DND-41 (cell line): ENCODE data around the gene GPX5.

Experiments used
- ATAC-seq: fragments of 200-7000 bp; cut with Tn5 transposase; 3 replicates; pipeline ENCODE4 v1.9.1; 2021; ENCODE audit warnings: low read depth; ENCODE audit not compliant: insufficient read depth
- DNase-seq: peaks from one replicate; pipeline ENCODE4 v3.0.0-alpha.2; 2020
- H2AFZ ChIP-seq: 2 replicates; pipeline ENCODE4 v1.6.0; 2012; ENCODE audit warnings: low read depth, low read length
- H3K27ac ChIP-seq: 2 replicates; pipeline ENCODE4 v1.5.1; 2012; ENCODE audit warnings: low read length, inconsistent platforms
- H3K27me3 ChIP-seq: fragments of 200-600 bp; sonication (generic); 2 replicates; pipeline ENCODE4 v1.6.0; 2012; ENCODE audit warnings: low read length, mild to moderate bottlenecking, inconsistent platforms; ENCODE audit not compliant: insufficient read depth, poor library complexity
- H3K36me3 ChIP-seq: 2 replicates; pipeline ENCODE4 v1.5.1; 2012; ENCODE audit warnings: low read length, inconsistent platforms; ENCODE audit not compliant: insufficient read depth
- H3K4me1 ChIP-seq: 2 replicates; pipeline ENCODE4 v1.5.1; 2012; ENCODE audit warnings: mild to moderate bottlenecking, low read length; ENCODE audit not compliant: insufficient read depth
- H3K4me2 ChIP-seq: 2 replicates; pipeline ENCODE4 v1.6.0; 2012; ENCODE audit warnings: mild to moderate bottlenecking, moderate library complexity, low read length, inconsistent platforms; ENCODE audit not compliant: insufficient read depth
- H3K4me3 ChIP-seq, 2 experiments: fragments of 200-600 bp in 1 of 2; shearing (Covaris generic) in 1 of 2; 2 replicates each; pipeline ENCODE4 v1.5.1; 2012 to 2016; ENCODE audit warnings: inconsistent platforms in 2 of 2, low read length in 2 of 2, mild to moderate bottlenecking in 2 of 2, low read depth in 1 of 2, moderate library complexity in 1 of 2
- H3K79me2 ChIP-seq: 2 replicates; pipeline ENCODE4 v1.6.0; 2012; ENCODE audit warnings: low read length, inconsistent platforms; ENCODE audit not compliant: insufficient read depth
- H3K9ac ChIP-seq: 2 replicates; pipeline ENCODE4 v1.6.0; 2012; ENCODE audit warnings: low read depth, mild to moderate bottlenecking, inconsistent platforms, low read length, moderate library complexity
- H3K9me3 ChIP-seq: 2 replicates; pipeline ENCODE4 v1.5.1; 2012; ENCODE audit warnings: low read length, moderate library complexity, mild to moderate bottlenecking, inconsistent platforms; ENCODE audit not compliant: insufficient read depth, severe bottlenecking
- H4K20me1 ChIP-seq: 2 replicates; pipeline ENCODE4 v1.6.0; 2012; ENCODE audit warnings: low read length; ENCODE audit not compliant: insufficient read depth
- EZH2 ChIP-seq: IDR thresholded peaks from 3 replicates; pipeline ENCODE4 v1.6.1; 2012; ENCODE audit warnings: borderline replicate concordance, low read depth, mild to moderate bottlenecking, moderate library complexity, low read length, inconsistent platforms; ENCODE audit not compliant: severe bottlenecking
- TF ChIP-seq, protein P1 (sequence below): IDR thresholded peaks from 2 replicates; pipeline ENCODE4 v1.5.1; 2012; ENCODE audit warnings: borderline replicate concordance, low read length, moderate library complexity, mild to moderate bottlenecking; ENCODE audit not compliant: poor library complexity, severe bottlenecking; ENCODE audit errors: extremely low read depth

The GPX5 gene

DNA sequence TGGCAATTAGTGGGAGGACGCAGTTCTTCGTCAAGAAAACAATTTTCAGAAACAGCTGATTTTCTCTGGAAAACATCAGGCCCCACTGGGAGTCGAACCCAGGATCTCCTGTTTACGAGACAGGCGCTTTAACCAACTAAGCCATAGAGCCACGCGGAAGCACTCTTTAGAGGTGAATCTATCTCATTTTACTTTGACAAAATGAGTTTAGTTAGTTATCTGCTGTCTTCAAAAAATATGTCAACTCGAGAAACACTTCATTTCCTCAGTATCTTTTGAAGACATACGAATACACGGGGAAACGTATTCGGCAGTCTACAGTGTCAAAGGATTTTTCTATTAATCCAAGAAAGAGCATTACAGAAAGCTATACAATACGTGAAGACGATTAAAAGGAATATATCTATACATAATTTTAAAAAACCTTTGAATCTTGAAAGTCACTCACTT, 36.7 kb upstream of the GPX5 start:
- Histone ChIP-seq H3K36me3 (no peaks in the 10 kb centered on the region), H2AFZ (no peak overlapping the region), H3K9me3 (no peaks in the 10 kb centered on the region), H3K79me2 (no peaks in the 10 kb centered on the region), H3K9ac (no peak overlapping the region), H3K27me3 (peaks cover 10% of the 10 kb centered on the region), H3K4me1 (no peaks in the 10 kb centered on the region), H4K20me1 (no peaks in the 10 kb centered on the region), H3K27ac (no peak overlapping the region), H3K4me3 (no peak overlapping the region), H3K4me2 (no peak overlapping the region)
- ATAC-seq (no peak), DNase-seq (no peak)
- TF ChIP-seq, protein P1, sequence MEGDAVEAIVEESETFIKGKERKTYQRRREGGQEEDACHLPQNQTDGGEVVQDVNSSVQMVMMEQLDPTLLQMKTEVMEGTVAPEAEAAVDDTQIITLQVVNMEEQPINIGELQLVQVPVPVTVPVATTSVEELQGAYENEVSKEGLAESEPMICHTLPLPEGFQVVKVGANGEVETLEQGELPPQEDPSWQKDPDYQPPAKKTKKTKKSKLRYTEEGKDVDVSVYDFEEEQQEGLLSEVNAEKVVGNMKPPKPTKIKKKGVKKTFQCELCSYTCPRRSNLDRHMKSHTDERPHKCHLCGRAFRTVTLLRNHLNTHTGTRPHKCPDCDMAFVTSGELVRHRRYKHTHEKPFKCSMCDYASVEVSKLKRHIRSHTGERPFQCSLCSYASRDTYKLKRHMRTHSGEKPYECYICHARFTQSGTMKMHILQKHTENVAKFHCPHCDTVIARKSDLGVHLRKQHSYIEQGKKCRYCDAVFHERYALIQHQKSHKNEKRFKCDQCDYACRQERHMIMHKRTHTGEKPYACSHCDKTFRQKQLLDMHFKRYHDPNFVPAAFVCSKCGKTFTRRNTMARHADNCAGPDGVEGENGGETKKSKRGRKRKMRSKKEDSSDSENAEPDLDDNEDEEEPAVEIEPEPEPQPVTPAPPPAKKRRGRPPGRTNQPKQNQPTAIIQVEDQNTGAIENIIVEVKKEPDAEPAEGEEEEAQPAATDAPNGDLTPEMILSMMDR = no peak
- no peak for TF ChIP-seq EZH2

DNA sequence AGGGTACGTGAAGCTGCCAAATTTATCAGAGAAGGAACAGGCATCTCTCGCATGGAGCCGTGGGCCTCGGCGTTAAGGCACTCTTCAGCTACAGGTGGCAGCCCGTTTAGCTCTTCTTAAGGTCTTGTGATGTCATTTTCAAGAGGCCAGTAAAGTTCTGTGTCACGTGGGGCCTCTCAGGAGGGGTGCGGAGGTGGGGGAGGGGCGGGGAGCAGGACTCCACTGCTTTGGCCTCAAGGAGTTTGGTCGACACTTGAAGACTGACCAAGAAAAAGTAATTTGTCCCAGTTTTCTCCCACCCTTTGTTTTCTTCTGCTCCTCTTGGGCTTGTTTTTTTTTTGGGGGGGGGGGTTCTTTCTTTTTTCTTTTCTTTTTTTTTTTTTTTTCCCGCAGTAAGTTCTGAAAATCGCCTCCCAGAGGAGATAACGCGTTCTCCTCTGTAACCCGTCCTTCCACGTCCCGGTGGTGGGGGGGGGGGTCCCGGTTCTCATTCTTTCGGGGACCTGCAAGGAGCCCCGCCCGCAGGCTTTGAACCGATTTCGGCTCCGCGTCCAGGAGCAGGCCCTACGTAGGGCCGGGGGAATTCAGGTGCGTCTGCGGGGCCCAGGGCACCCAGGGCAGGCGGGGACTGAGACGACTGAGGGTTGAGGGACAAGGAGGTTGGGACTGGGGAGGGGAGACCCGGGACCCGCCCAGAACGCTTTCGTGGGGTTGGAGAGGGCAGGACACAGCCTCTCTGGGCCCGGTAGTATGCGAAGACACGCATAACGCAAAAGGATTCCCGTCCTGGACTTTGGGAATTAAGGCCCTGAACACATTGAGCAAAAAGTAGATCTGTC, 36.1 kb upstream of the GPX5 start:
- Histone ChIP-seq H3K79me2 (no peaks in the 10 kb centered on the region), H3K27me3 (peaks cover 10% of the 10 kb centered on the region), H3K27ac (no peak overlapping the region), H3K9me3 (no peaks in the 10 kb centered on the region), H3K4me2 (no peak overlapping the region), H3K36me3 (no peaks in the 10 kb centered on the region), H3K9ac (no peak overlapping the region), H3K4me1 (no peaks in the 10 kb centered on the region), H2AFZ (no peak overlapping the region), H4K20me1 (no peaks in the 10 kb centered on the region), H3K4me3 (no peak overlapping the region)
- ATAC-seq (no peak), DNase-seq (no peak)
- no peak for TF ChIP-seq EZH2
- TF ChIP-seq, protein P1 = no peak

DNA sequence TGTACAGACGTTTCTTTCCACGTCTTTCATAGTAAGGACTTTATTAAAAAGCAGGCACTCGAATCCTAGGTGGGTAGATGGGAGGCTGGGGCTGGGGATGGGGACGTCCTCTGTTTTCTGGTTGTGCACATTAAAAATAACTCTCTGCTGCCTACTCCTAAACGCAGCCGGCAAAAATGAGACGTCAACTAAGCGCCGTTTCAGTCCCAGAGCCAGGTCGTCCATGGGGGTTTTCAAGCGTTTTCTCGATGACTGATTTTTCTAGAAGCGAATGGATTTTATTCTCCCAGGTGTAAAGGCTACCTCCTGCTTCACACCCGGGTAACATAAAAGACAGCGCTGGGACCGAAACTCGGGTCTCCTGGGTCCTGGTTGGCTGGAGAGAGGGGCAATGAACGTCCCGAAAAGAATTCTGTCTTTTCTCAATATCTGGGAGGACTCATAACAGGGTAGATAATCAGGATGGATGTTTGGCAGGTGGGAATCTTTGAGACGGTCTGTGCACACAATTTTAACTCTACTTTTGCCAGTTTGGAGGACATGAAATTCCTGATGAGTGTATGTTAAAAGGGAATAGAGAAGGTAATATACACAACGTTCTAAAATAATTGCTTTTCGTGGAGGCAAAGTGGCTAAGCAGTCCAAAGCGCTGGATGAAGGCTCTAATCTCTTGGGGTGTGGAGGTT, 35.3 kb upstream of the GPX5 start:
- no peak overlapping the region for H3K27ac ChIP-seq
- H3K79me2 ChIP-seq = no peaks in the 10 kb centered on the region
- no peak overlapping the region for H3K9ac ChIP-seq
- TF ChIP-seq, protein P1 = no peak
- no peak for TF ChIP-seq EZH2
- H3K4me2 ChIP-seq = no peak overlapping the region
- H3K4me3 ChIP-seq = no peak overlapping the region
- ATAC-seq (no peak), DNase-seq (no peak)
- H4K20me1 ChIP-seq = no peaks in the 10 kb centered on the region
- H3K4me1 ChIP-seq = no peaks in the 10 kb centered on the region
- H2AFZ ChIP-seq = no peak overlapping the region
- peaks cover 10% of the 10 kb centered on the region for H3K27me3 ChIP-seq
- H3K36me3 ChIP-seq = no peaks in the 10 kb centered on the region
- no peaks in the 10 kb centered on the region for H3K9me3 ChIP-seq
